NCI-H345 (cell line): Measurements from ENCODE around the gene DNAH14.

ENCODE experiments used
- DNase-seq: peaks from one replicate; lab custom pipeline; 2025; lab: John Stamatoyannopoulos, UW

DNAH14 gene

GRCh38 chr1:225428881-225429455 lies 499.5 kb downstream of the DNAH14 start:
- no peak for DNase-seq

- DNase-seq = no peak
Observed at GRCh38 chr1:225430301-225430700, 500.8 kb downstream of the DNAH14 start.

GRCh38 chr1:225431081-225431863 lies 501.8 kb downstream of the DNAH14 start:
- no peak for DNase-seq

- no peak for DNase-seq
Observed at GRCh38 chr1:225434046-225434445, 504.6 kb downstream of the DNAH14 start.

- no peak for DNase-seq
Observed at GRCh38 chr1:225435076-225435475, 505.6 kb downstream of the DNAH14 start.

- DNase-seq = no peak
Observed at GRCh38 chr1:225435487-225435886, 506.0 kb downstream of the DNAH14 start.

- no peak for DNase-seq
Observed at GRCh38 chr1:225435957-225436392, 506.5 kb downstream of the DNAH14 start.

- no peak for DNase-seq
Observed at GRCh38 chr1:225437710-225438437, 508.4 kb downstream of the DNAH14 start.

- no peak for DNase-seq
Observed at GRCh38 chr1:225440380-225441221, 511.1 kb downstream of the DNAH14 start.

GRCh38 chr1:225441314-225442122 lies 512.0 kb downstream of the DNAH14 start:
- DNase-seq = no peak

- DNase-seq = peak; percentile 17
Observed at GRCh38 chr1:225442123-225442505, 512.6 kb downstream of the DNAH14 start.

GRCh38 chr1:225445639-225446594 lies 516.4 kb downstream of the DNAH14 start:
- DNase-seq = no peak

- no peak for DNase-seq
Observed at GRCh38 chr1:225446595-225446960, 517.1 kb downstream of the DNAH14 start.

GRCh38 chr1:225446981-225447615 lies 517.6 kb downstream of the DNAH14 start:
- DNase-seq = no peak

GRCh38 chr1:225447650-225448089 lies 518.2 kb downstream of the DNAH14 start:
- DNase-seq = no peak

GRCh38 chr1:225448146-225448805 lies 518.8 kb downstream of the DNAH14 start:
- no peak for DNase-seq
